NCI-H524 treated with DMSO at 0.1 percent for 48 hours (cell line): Measurements from ENCODE around the gene DDR1.
"Not testable (repeated sequence)": the region's sequence is repeated elsewhere in the genome, so short reads cannot be mapped to it uniquely, and the experiment has no call there.

ENCODE experiments used
- DNase-seq: peaks from one replicate; lab custom pipeline; 2025; lab: John Stamatoyannopoulos, UW

The DDR1 gene

DNA sequence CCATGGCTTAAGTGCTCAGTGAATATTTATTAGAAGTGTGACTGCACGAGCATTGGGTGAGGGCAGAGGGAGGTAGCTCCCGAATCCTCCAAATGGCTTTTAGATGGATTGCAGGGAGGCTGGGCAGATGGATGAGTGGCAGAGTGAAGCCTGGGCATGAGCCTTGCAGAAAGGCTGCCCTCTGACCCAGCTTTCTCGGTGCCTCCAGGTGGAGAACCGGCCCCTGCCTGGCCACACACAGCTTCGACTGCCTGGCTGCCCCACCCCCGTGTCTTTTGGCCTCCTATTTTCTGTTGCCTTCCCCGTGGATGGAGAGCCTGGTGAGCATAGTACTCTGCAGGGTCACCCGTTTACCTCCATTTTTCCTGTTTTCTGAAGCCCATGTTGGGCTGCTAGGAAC is 33.2 kb downstream of the DDR1 start:
- DNase-seq = no peak

DNA sequence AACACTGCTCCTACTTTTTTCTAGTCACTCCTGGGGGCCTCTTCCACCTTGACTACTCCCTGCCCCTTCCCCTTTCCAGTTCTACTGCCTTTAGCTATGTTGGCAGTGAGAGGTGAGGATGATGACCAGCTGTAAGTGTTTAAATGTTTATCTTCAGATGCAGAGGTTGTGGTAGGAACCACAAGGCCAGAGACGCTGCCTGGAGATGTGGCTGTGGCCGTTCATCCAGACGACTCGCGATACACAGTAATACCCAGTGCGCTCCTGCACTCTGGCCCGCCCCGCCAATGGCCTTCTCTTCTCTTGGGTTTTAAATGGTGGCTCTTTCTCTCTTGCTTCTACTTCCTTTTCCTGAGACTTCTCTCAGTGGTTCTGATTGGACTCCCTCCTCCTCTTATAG is 34.4 kb downstream of the DDR1 start:
- no peak for DNase-seq

DNA sequence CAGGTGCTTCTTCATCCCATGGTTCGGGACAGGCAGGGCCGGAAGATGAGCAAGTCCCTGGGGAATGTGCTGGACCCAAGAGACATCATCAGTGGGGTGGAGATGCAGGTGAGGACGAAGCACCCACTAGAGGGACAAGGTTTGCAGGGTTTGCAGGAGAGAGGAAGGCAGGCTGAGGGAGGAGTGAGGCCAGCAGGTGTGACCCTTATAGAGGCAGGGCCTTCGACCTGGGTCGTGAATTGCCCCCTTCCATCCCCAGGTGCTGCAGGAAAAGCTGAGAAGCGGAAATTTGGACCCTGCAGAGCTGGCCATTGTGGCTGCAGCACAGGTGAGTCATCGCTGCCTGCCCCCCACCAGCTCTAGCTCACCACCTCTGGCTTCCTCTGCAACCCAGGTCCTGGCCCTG is 38.1 kb downstream of the DDR1 start:
- no peak for DNase-seq

DNA sequence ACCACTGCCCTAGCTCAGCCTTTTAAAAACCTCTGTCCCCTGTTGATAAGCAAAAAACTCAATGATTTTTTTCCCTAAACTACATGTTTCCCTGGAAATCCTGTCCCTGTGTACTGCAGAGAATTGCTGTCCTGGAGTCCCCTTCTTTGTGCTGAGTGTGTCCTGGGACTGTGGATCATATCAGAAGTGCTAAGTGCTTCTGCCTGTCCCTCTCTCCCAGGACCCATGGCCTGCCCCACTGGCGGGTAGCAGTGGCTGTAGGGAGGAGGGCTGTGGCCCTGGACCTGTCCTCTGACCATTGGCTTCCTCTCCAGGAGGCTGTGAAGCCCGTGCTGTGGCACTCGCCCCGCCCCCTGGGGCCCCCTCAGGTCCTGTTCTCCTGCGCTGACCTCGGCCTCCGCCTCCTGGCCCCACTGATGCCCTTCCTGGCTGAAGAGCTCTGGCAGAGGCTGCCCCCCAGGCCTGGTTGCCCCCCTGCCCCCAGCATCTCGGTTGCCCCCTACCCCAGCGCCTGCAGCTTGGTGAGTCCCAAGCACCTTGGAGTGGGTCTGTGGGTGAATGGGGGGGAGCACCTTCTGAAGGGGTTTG is 39.8 kb downstream of the DDR1 start:
- not testable (repeated sequence) for DNase-seq

DNA sequence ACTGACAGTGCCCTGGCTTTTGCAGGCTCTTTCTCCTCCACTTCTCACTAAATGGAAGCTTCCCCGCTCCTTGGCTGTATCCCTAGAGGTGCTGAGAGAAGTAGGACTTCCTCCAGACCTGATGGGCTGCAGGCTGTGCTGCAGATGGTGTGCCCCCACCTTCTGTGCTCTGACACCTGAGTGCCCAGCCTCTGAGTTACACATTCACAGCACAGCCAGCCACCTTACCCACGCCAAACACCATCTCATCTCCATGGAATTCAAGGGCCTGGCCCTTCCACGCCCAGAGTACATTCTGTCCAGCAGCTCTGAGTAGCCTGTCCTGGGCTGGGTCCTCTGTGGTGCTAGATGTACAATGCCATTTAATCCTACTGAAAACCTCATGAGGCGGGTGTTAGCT is 42.3 kb downstream of the DDR1 start:
- no peak for DNase-seq

DNA sequence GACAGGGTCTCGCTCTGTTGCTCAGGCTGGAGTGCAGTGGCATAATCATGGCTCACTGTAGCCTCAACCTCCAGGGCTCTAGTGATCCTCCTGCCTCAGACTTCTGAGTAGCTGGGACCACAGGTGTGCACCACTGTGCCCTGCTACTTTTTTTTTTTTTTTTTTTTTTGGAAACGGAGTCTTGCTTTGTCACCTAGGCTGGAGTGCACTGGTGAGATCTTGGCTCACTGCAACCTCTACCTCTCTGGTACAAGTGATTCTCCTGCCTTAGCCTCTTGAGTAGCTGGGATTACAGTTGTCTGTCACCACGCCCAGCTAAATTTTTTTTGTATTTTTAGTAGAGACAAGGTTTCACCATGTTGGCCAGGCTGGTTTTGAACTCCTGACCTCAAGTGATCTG is 42.8 kb downstream of the DDR1 start:
- DNase-seq = not testable (repeated sequence)

DNA sequence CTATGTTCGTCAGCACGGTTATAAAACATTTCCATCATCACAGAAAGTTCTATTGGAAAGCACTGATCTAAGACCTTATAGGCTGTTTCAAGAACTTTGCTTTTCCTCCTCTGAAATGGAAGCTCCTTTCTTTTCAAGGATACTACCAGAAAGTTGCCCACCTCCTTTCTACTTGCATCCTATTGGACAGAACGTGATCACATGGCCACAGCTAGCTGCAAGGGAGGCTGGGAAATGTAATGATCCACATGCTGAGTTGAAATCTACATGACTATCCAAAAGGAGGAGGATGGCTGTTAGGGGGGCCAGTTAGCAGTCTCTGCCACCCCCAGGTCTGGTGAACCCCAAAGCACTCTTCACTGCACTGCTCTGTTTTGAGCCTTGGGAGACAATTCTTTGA is 44.4 kb downstream of the DDR1 start:
- DNase-seq = no peak

DNA sequence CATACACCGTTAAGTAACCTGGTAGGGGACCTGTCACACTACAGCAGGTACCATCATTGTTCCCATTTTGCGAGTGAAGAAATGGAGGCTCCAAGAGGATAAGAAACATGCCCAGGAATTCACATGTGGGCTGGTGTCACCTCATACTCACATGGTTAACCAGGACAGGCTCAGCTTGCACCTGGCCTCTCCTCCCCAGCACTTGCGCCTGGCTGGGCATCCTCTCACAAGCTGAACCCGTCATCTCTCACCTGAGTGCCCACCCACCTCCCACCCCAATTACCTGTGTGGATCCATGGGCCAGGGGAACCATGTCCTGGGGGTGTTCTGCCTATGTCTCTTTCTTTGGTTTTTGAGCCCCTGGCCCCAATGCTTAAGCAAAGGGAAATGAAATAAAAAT is 46.2 kb downstream of the DDR1 start:
- DNase-seq = no peak

DNA sequence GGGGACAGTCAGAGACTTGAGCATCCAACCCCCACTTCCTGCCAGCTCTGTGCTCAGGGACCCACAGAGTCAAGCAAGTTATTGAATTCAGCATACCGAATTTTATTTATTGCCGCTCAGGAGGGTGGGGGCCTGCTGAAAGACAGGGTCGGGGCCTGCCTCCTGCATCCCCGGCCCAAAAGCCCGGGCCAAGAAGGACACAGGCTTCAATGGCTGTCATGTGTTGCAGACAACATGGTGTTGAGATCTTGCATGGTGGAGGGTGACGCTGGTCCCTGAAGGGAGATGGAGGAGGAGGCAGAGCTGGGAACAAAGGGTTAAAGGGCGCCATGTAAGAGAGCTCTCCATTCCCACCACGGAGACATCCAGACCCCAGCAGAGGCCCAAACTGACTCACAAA is 47.0 kb downstream of the DDR1 start:
- no peak for DNase-seq

DNA sequence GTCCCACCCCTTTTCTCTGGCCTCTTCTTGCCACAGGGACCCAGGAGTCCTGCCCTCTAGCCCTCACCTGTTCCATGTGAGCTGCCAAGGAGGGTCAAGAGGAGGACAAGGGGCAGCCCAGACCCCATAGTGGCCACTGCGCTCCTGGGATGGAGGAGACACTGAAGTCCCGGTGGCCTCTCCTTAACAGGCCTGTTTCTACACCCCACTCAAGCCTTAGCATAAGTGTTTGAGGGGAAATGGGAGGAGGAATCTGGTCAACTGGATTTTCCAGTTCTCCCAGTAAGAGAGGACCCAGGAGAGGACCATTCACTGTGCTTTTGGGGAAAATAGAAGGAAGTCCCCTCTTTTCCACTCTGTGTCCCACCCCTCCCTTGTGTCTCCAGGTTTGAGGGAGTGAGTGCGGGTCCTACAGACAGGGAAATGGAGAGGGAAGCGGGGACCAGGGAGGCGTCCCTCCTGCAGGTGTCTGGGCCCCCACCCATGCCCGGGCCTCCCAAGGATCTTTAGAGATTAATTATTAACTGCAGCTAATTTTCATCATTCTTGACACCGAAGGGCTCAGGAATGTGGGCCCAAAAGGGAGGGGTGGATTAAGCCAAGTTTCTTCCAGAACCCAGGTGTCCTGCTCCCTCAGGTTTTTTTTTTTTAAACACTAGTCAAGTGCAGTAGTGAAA is 47.8 kb downstream of the DDR1 start, which contains the start of gene SFTA2:
Gene SFTA2 (minus strand): TSS at position 202 of the 677 bp plus-strand sequence. CDS start 74 bp downstream, at position 128.
- no peak for DNase-seq

DNA sequence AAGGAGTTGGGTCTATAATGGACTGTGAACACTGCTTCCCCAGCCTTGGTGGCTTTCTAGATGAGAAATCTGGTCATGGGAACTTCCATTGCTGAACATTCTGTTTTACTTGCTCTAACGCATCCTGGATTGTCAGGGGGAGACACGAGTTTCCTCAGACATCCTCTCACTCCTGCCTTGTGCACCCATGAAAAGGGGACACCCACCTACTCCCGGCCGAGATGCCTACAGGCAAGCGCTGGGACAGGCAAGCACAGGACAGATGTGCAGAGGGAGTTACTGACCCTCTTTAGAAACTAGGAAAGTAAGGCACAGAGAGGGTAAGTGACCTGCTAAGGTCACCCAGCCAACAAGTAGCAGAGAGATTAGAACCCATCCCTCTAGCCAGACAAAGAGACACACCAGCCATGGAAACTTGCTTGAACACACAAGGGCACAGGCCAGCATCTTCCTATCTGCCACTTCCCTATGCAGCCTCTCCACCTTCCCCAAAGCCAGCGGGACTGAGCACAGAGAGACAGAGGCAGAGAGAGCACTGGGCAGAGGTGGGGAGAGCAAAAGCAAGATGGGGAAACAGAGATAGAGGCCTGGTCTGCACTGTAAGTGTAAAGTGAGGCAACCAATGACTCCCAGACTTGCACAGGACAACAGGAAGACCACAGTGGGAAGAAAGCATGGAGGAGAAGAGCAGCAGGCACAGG is 48.5 kb downstream of the DDR1 start:
- DNase-seq = no peak

DNA sequence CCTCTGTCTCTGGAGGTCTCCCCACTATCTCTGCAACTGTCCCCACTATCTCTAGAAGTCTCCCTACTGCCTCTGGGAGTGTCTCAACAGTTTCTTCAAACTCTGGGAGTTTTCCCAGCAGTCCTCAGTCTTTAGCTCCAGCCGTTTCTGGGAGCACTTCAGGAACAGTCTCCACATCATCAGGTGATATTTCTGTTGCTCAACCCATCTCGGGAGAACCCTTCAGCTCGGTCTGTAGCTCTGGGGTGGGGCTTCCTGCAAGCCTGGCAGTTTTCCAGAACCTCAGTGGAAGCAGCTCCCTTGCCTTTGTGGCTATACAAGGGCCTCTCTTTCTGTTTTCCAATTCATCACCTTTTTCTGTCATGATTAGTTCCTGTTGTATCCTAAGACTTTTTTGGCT is 50.7 kb downstream of the DDR1 start:
- no peak for DNase-seq

DNA sequence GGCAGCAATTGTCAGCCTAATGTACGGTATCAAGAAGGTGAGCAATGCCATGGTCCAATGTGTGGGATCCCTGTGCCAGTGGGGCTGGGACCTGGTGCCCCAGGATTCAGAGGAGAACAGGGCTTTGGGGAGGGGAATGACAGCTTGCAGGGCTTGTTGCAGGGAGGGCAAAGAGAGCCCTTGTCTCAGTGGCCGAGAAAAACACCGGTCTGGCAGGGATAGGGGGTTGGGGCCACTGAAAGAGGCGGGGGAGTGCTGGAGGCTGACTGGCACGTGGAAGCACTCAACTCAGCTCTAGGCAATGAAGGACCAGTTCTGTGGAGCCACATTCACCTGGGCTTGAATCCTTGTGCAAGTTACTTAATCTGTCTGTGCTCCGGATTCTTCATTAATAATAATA is 52.9 kb downstream of the DDR1 start:
- no peak for DNase-seq

DNA sequence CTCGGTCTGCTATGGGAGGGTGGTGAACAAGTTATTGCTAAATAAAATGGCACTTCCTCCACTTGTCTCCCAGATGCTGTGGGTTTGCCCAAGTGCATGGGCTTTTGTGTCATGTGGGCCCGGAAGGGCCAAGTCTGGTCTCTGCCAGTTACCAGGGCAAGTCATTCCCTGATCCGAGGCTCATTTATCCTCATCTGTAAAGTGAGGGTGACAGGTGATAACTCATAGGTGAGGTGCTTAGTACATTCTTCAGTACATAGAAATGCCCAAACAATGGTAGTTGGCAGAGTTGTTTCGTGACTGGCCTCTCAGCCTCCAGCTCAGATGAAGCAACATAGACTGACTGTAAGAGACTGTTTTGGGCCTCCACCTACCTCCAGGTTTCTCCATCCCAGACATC is 54.4 kb downstream of the DDR1 start:
- DNase-seq = no peak

DNA sequence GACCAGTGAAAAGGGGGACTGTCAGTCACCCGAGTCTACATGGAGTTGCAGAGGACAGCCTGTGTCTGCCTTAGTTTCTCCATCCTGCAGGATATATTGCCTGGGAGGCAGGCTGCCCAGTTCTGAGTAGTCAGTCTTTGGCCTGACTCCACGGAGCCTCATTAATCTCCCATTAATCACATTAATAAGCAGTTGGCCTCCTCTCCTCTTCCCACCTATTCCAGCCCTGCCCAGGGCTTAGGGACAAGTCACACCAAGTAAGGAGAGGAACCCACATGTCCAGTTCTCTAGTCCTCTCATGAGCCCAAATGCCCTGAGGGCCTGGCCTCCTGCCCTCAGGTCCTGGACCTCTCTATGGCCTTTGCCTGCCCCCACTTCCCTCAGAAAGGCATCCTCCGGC is 55.2 kb downstream of the DDR1 start:
- DNase-seq = no peak

DNA sequence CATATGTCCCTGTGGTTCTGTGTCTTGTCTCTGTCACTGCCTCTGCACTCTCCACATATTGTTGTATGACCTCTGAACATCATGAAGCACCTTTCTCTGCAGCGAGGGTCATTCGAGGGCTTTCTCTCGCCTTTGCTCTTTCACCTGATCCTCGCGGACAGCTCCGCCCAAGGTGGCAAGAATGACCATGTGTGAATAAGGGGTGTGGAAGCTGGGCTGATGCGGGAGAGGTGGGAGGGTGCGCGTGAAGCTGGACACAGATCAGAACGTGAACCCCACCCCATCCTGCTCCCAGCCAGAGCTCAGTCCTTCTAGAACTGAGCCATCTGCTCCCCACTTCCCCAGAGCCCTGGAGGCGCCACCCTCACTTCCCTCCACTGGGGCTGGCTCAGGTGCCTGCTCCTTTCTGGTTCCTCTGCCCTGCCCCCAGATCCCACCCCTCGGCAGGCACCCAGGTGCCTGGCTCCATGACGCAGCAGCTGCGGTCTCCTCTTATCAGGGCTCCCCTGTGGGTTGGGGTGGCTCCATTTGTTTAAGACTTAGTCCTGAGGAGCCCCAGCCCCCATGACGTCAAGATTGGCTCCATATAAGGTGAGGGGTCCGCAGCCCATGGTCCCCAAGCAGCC is 56.2 kb downstream of the DDR1 start, which contains the start of gene MUCL3:
Gene MUCL3 (plus strand): TSS at position 613 of the 626 bp plus-strand sequence. CDS start 27 bp downstream, outside the sequence.
- DNase-seq = no peak

DNA sequence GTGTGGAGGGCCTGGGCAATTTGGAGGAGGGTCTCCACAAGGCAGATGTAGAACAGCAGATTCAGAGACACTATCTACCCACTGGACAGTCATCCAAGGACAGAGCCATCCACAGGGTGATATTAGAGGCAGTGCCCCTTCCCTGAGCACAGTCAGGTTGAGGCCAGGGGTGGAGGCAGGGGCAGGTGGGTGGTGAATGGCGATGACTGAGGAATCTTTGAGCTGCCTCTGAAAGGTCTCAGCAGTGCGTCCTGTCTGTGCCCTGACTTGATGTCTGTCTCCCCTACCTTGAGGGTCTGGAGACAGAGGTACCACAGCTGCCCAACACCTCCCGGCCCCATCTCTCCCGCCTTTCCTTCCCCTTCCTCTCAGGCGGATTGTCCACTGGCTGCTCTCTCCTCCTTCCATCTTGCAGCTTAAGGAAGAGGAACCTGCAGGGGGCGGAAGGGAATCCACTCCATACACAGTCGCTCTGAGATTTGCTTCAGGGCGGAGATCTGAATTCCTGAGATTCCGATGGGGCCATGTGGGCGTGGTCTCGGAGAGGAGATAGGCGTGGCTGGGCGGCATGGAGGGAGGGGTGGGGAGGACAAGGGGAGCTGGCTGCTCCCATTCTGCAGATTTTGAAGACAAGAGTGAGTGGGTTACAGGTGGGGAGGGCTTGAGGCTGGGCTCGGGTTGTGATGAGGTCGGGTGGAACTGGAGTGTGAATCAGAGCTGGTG is 58.2 kb downstream of the DDR1 start:
- no peak for DNase-seq

DNA sequence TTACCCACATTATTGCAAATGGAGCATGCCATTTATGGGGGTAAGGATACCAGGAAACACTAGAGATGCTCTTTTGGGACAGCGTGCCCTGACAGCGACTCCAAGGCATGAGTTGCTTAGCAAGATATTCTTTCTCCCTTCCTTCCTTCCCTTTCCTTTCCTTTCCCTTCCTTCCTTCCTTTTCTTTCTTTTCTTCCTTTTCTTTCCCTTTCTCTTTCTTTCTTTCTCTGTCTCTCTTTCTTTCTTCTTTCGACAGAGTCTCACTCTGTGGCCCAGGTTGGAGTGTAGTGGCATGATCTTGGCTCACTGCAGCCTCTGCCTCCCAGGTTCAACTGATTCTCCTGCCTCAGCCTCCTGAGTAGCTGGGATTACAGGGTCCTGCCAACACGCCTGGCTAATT is 59.7 kb downstream of the DDR1 start:
- no peak for DNase-seq

DNA sequence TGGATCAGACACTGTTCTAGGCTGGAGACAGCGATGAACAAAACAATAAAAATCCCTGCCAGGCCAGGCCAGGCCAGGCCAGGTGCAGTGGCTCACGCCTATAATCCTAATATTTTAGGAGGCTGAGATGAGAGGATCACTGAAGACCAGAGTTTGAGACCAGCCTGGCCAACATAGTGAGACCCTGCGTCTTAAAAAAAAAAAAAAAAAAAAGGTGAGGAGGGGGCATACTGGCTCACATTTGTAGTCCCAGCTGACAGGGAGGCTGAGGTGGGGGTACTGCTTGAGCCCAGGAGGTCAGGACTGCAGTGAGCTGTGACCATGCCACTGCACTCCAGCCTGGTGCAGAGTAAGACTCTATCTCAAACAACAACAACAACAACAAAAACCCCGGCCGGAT is 61.0 kb downstream of the DDR1 start:
- no peak for DNase-seq

DNA sequence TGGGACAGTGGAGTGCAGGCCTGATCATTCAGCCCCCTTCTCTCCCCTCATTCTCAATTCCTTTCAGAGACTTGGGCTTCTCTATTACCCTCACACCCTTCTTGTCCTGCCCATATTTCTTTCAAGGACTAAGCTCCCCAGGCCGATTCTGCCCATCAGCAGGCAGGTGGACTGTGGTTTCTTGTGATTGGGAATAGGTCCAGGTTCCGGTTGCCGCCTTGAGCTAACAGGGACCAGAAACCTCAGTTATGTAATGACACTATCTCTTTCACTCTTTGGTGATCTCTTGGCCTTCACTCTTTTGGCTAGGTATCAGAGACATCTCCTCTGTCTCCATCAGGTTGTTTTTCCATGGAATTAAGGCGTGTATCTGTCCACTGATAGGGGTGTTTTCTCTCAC is 62.9 kb downstream of the DDR1 start:
- no peak for DNase-seq

DNA sequence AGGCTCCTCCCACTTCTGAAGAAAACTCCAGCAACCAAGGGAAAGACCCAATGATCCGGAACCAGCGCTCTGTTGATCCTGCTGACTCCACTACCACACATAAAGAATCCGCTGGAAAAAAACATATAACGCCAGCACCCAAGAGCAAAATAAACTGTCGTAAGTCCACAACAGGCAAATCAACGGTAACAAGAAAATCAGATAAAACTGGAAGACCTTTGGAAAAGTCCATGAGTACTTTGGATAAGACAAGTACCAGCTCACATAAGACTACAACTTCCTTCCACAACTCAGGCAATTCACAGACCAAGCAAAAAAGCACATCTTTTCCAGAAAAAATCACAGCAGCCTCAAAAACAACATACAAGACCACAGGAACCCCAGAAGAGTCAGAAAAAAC is 64.5 kb downstream of the DDR1 start:
- no peak for DNase-seq
